Smooth muscle cell (in vitro differentiated cells): ENCODE results near the gene AZI2. TPM values are rescaled to one million over a fixed set of nuclear protein-coding genes. Genes with fewer than 3 reads are reported as not detected.

Source experiments
- DNase-seq: peaks from one replicate; lab custom pipeline; 2025; ENCODE audit not compliant: unreplicated experiment; lab: John Stamatoyannopoulos, UW
- H2AFZ ChIP-seq: fragments of 200-600 bp; sonication (generic); 2 replicates; pipeline ENCODE4 v1.6.0; 2016; ENCODE audit warnings: antibody characterized with exemption, low read depth, mild to moderate bottlenecking
- H3F3A ChIP-seq: fragments of 200-600 bp; sonication (generic); 2 replicates; pipeline ENCODE4 v1.6.0; 2017; ENCODE audit warnings: antibody characterized with exemption, low read depth
- H3K27ac ChIP-seq: fragments of 200-600 bp; sonication (generic); 2 replicates; pipeline ENCODE4 v1.5.1; 2016; ENCODE audit warnings: low read depth, mild to moderate bottlenecking
- H3K27me3 ChIP-seq: fragments of 200-600 bp; sonication (generic); 2 replicates; pipeline ENCODE4 v1.6.1; 2016; ENCODE audit warnings: low read depth, mild to moderate bottlenecking
- H3K36me3 ChIP-seq: fragments of 200-600 bp; sonication (generic); 2 replicates; pipeline ENCODE4 v1.5.1; 2016; ENCODE audit warnings: low read depth
- H3K4me1 ChIP-seq: fragments of 200-600 bp; sonication (generic); 2 replicates; pipeline ENCODE4 v1.5.1; 2016; ENCODE audit warnings: low read depth
- H3K4me2 ChIP-seq: fragments of 200-600 bp; sonication (generic); 2 replicates; pipeline ENCODE4 v1.6.0; 2016; ENCODE audit warnings: mild to moderate bottlenecking
- H3K4me3 ChIP-seq: fragments of 200-600 bp; sonication (generic); 2 replicates; pipeline ENCODE4 v1.5.1; 2016; ENCODE audit warnings: mild to moderate bottlenecking
- H3K79me2 ChIP-seq: fragments of 200-600 bp; sonication (generic); 2 replicates; pipeline ENCODE4 v1.6.0; 2016; ENCODE audit warnings: low read depth, mild to moderate bottlenecking
- H3K9ac ChIP-seq: fragments of 200-600 bp; sonication (generic); 2 replicates; pipeline ENCODE4 v1.6.0; 2016; ENCODE audit warnings: low read depth
- H3K9me3 ChIP-seq: fragments of 200-600 bp; sonication (generic); replicated peaks from 2 replicates; pipeline ENCODE4 v1.5.1; 2016; ENCODE audit warnings: low read depth
- H4K20me1 ChIP-seq: fragments of 200-600 bp; sonication (generic); 2 replicates; pipeline ENCODE4 v1.6.0; 2016; ENCODE audit warnings: low read depth
- CTCF ChIP-seq: fragments of 200-600 bp; sonication (generic); IDR thresholded peaks from 2 replicates; pipeline ENCODE4 v1.5.1; 2017; ENCODE audit warnings: borderline replicate concordance, mild to moderate bottlenecking, antibody characterized with exemption; ENCODE audit not compliant: insufficient read depth, poor library complexity, severe bottlenecking
- WGBS: methylation state at CpG from one replicate; pipeline ENCODE4 v1.1.7; 2016; ENCODE audit warnings: low lambda C conversion rate; 5-methylcytosine and 5-hydroxymethylcytosine counted together
- polyA plus RNA-seq: library from polyadenylated mRNA; unstranded; fragments of >200 nt; fragmentation: Nextera tagmentation; extraction: Ambion mirVana; gene quantifications from 2 replicates; pipeline ENCODE4 v1.2.1, GENCODE V29; 2016
- total RNA-seq: library from RNA; depleted of rRNA; stranded (reverse); fragments of >200 nt; gene quantifications from 2 replicates; pipeline ENCODE4 v1.2.3, GENCODE V29; 2014

AZI2 gene
- total and polyA plus RNA-seq, 2 experiments from 2014 or later = 44.7 to 53.1 TPM

DNA sequence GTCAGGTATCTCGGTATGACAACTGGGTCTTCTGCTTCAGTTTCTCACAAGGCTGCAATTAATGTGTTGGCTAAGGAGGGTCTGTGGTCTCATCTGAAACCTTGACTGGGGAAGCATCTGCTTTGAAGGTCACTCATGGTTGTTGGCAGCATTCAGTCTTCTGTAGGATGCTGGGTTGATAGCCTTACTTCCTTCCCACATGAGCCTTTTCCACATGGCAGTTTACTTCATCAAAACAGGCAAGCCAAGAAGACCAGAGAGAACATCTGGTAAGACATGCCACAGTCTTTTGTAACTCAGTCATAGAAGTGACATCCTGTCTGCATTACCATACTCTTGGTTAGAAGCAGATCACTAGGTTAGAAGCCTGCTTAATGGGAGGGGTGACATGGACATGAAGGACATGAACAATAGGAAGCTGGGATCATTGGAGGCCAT lies 57.7 kb downstream of the AZI2 start:
- no peak overlapping the region for H3K4me2 ChIP-seq
- DNase-seq = no peak
- H2AFZ ChIP-seq = no peak overlapping the region
- H3K27ac ChIP-seq = no peak overlapping the region
- peaks cover 2% of the 10 kb centered on the region for H3K4me1 ChIP-seq
- no peak for TF ChIP-seq CTCF
- no peaks in the 10 kb centered on the region for H3K79me2 ChIP-seq
- peaks cover 4% of the 10 kb centered on the region for H3K9me3 ChIP-seq
- H3F3A ChIP-seq = no peaks in the 10 kb centered on the region
- WGBS = 96% methylated on average over 1 of the region's 1 CpG
- H3K4me3 ChIP-seq = no peak overlapping the region
- H3K9ac ChIP-seq = no peak overlapping the region
- H3K27me3 ChIP-seq = no peaks in the 10 kb centered on the region
- H3K36me3 ChIP-seq = no peaks in the 10 kb centered on the region
- H4K20me1 ChIP-seq = peaks cover 6% of the 10 kb centered on the region

GRCh38 chr3:28287046-28287445 lies 61.6 kb downstream of the AZI2 start:
- peaks cover 8% of the 10 kb centered on the region for H4K20me1 ChIP-seq
- no peak overlapping the region for H3K9ac ChIP-seq
- H3K36me3 ChIP-seq = no peaks in the 10 kb centered on the region
- WGBS = 86% methylated on average over 2 of the region's 2 CpGs
- no peaks in the 10 kb centered on the region for H3K27me3 ChIP-seq
- no peaks in the 10 kb centered on the region for H3K79me2 ChIP-seq
- peaks cover 4% of the 10 kb centered on the region for H3K9me3 ChIP-seq
- no peaks in the 10 kb centered on the region for H3F3A ChIP-seq
- no peak overlapping the region for H3K4me3 ChIP-seq
- no peak overlapping the region for H3K27ac ChIP-seq
- no peak for DNase-seq
- H3K4me1 ChIP-seq = peaks cover 2% of the 10 kb centered on the region
- no peak overlapping the region for H2AFZ ChIP-seq
- no peak overlapping the region for H3K4me2 ChIP-seq
- TF ChIP-seq CTCF = no peak

- Histone ChIP-seq H3K27ac (no peak overlapping the region), H3K4me1 (no peaks in the 10 kb centered on the region), H3K27me3 (no peaks in the 10 kb centered on the region), H2AFZ (no peak overlapping the region), H3K9ac (no peak overlapping the region), H3F3A (no peaks in the 10 kb centered on the region), H3K9me3 (peaks cover 4% of the 10 kb centered on the region), H3K79me2 (no peaks in the 10 kb centered on the region), H3K4me2 (no peak overlapping the region), H3K36me3 (no peaks in the 10 kb centered on the region), H3K4me3 (no peak overlapping the region), H4K20me1 (peaks cover 13% of the 10 kb centered on the region)
- peak; percentile 43 for TF ChIP-seq CTCF
- no peak for DNase-seq
Observed at GRCh38 chr3:28286595-28286994, 62.0 kb downstream of the AZI2 start.

DNA sequence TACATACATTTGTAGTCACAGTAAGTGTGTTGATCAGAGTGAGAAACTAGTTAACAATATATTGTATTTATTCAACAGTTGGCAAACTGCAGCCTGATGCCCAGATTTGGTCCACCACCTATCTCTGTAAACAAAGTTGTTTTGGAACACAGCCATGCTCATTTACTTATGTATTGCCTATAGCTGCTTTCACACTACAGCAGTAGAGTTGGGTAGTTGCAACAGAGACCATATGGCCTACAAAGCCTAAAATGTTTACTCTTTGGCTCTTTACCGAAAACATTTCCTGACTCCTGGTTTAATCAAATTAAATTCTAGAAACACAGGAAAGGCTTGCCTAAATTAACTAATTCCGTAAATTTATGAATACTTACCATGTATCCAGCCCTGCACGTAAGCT lies 67.8 kb downstream of the AZI2 start:
- no peak overlapping the region for H3K27ac ChIP-seq
- H3F3A ChIP-seq = no peaks in the 10 kb centered on the region
- peaks cover 16% of the 10 kb centered on the region for H4K20me1 ChIP-seq
- no peaks in the 10 kb centered on the region for H3K27me3 ChIP-seq
- DNase-seq = no peak
- H3K4me3 ChIP-seq = no peak overlapping the region
- no peak for TF ChIP-seq CTCF
- H3K79me2 ChIP-seq = no peaks in the 10 kb centered on the region
- H3K36me3 ChIP-seq = no peaks in the 10 kb centered on the region
- H3K9ac ChIP-seq = no peak overlapping the region
- WGBS = 93% methylated on average over 3 of the region's 3 CpGs
- no peak overlapping the region for H3K4me2 ChIP-seq
- no peak overlapping the region for H2AFZ ChIP-seq
- H3K4me1 ChIP-seq = no peaks in the 10 kb centered on the region
- H3K9me3 ChIP-seq = no peaks in the 10 kb centered on the region
